ENCODE data around the gene UQCRC1.

- TF ChIP-seq CTCF (IDR thresholded peaks at IDR 0.05) (no peak), POLR2AphosphoS5 (IDR thresholded peaks at IDR 0.05) (no peak)
These were observed 7.8 kb downstream of the UQCRC1 start for GRCh38 chr3:48601622-48601994.
